ENCODE measurements around the gene ZNF662.

Gene ZNF662

DNA sequence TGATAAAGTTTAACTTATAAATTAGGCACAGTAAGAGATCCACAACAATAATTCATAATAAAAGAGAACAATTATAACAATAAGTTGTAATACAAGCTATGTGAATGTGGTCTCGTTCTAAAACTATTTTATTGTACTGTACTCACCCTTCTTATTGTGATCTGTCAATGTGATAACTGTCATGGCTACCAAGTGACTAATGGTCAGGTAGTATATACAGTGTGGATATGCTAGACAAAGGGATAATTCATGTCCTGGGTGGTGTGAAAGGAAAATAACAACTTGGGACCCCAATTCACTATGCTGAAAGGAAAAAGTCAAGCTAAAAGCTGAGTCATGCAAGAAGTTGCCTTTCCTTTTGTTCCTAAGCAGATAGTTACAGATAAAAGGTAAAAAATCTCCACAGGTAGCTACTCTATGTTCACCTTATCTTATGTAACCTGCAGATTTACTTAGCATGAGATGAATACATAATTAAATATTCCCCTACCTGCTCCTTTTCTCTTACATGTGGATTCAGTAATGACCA is 19.6 kb upstream of the ZNF662 start:
- DNase-seq (ENCODE audit: low read depth, low spot score), result no peak

DNA sequence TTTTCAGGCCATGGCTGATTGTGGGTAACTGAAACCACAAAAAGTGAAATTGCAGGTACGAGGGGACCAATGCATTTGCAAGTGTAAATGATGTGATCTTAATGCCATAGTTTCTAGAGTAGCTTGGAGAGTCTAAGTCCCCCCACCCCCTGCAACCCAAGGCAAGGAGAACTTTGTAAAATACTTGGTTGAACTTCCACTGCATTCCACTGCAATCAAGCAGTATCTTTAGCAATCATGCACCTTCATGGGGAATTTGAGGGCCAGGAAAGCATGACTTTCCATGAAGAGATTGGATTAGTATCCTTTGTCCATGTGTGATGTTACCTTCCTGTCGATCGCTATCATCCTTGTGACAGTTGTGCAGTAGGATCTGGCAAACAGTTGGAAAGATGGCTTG is 18.9 kb upstream of the ZNF662 start:
- no peak for DNase-seq (ENCODE audit: low read depth, low spot score)

DNA sequence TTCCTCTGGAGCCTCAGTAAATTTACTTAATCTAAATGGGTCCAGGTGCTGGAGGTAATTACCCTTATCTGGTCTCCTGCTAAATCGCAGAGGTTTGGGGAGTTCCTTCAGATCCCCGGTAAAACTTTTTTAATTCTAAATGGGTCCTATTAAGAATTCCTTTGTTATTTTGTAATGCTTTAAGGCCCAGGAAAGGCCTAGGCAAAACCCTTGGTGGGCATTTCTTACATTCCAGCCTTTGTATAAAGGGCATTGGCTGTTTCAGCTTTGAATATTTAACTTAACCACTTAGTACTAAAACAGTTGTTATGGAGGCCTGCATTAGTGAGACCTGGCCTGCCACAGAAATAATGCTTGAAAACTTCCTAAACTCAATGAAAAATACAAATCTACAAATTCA is 14.9 kb upstream of the ZNF662 start:
- DNase-seq (ENCODE audit: low read depth, low spot score), result no peak

DNA sequence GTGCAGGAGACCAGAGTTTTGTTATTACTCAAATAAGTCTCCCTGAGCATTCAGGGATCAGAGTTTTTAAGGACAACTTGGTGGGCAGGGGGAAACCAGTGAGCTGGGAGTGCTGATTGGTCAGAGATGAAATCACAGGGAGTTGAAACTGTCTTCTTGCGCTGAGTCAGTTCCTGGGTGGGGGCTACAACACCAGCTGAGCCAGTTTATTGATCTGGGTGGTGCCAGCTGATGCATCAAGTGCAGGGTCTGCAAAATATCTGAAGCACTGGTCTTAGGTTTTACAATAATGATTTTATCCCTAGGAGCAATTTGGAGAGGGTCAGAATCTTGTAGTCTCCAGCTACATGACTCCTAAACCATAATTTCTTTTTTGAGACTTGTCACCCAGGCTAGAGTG is 13.8 kb upstream of the ZNF662 start:
- no peak for DNase-seq (ENCODE audit: low read depth, low spot score)

GRCh38 chr3:42892807-42893206 is 13.1 kb upstream of the ZNF662 start:
- no peak for DNase-seq (ENCODE audit: low read depth, low spot score)

GRCh38 chr3:42894698-42895579 is 11.0 kb upstream of the ZNF662 start:
- no peak for DNase-seq (ENCODE audit: low read depth, low spot score)

DNA sequence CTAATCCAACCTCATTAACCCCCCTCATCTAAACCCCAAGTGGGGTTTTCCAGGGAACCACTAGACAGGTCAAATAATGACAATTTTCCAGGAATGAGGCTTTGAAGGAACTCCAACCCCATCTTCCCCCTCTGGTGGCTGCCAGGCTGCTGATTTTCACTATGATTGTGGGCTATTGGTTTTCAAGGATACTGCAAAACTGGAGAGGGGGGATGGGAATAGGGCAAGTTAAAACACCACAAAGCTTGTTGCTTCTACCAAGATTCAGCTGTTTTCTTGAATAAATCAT is 10.4 kb upstream of the ZNF662 start:
- no peak for DNase-seq (ENCODE audit: low read depth, low spot score)

GRCh38 chr3:42898896-42899675 is 6.9 kb upstream of the ZNF662 start:
- no peak for DNase-seq (ENCODE audit: low read depth, low spot score)

GRCh38 chr3:42900226-42901072 is 5.5 kb upstream of the ZNF662 start:
- no peak for DNase-seq (ENCODE audit: low read depth, low spot score)

DNA sequence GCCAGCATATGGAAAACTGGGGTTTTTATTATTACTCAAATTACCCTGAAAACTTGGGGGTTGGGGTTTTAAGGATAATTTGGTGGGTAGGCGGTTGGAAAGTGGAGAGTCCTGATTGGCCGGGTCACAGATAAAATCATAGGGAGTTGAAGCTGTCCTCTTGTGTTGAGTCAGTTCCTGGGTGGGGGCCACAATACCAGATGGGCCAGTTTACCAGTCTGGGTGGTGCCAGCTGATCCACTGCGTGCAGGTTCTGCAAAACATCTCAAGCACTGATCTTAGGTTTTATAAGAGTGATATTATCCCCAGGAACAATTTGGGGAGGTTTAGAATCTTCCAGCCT is 4.9 kb upstream of the ZNF662 start:
- DNase-seq (ENCODE audit: low read depth, low spot score), result no peak

DNA sequence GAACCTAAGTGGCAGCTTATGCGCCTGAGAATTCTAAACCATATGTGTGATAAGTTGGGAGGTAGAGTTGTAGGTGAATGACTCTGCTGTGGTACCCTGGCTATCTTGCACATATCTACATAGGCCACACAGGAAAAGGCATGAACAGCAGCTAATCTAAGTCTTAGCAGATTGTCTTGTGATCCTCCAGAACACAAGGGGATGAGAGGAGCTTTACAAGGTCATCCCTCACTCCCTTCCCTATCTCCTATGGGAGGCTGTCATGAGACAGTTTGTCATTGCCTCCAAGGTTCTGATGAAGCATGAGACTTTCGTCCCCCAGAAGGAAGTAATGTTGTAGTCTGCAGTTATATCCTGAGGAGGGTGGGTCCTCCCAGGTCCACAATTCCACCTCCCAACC is 3.7 kb upstream of the ZNF662 start:
- DNase-seq (ENCODE audit: low read depth, low spot score), result no peak

GRCh38 chr3:42904076-42904475 is 1.9 kb upstream of the ZNF662 start:
- no peak for DNase-seq (ENCODE audit: low read depth, low spot score)

GRCh38 chr3:42905740-42906069 is 237 bp upstream of the ZNF662 start:
- DNase-seq (ENCODE audit: low read depth, low spot score), result no peak

- DNase-seq (ENCODE audit: low read depth, low spot score), result no peak
Measured at GRCh38 chr3:42906848-42907183, 874 bp downstream of the ZNF662 start.

DNA sequence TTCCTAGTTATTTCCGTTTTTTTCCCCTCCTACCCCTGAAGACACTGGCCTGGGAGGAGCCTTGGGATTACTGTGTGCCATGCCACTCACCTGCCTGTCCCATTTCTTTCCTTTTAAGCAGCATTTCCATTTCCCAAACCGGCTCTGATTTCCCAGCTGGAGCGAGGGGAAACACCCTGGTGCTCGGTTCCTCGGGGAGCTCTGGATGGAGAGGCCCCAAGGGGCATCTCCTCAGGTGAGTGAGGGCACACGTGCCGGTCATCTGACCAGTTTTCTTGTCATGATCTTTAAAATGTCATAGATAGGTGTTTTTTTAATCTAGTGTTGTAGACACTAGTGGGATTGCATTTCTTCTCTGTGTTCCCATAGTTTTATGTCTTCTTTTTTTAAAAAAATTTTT is 2.7 kb downstream of the ZNF662 start:
- no peak for DNase-seq (ENCODE audit: low read depth, low spot score)

DNA sequence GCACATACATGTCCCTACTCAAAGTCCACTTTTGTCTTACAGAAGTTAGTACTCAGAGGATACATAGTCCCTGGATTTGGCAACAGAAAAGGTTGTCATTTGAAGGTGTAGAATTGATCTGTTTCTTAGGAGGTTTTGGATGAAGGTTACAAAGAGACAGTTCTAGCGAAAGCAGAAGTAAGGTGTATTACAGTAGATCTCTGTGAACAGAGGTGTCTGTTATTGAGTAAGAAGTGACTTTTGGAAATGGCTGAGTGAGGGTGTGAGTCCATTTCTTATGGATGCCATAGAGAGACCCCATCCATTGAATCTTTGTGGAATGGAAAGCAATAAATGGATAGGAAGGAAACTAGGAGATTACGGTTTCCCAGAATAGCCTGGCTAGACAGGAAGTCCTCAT is 5.6 kb downstream of the ZNF662 start:
- DNase-seq (ENCODE audit: low read depth, low spot score), result no peak

DNA sequence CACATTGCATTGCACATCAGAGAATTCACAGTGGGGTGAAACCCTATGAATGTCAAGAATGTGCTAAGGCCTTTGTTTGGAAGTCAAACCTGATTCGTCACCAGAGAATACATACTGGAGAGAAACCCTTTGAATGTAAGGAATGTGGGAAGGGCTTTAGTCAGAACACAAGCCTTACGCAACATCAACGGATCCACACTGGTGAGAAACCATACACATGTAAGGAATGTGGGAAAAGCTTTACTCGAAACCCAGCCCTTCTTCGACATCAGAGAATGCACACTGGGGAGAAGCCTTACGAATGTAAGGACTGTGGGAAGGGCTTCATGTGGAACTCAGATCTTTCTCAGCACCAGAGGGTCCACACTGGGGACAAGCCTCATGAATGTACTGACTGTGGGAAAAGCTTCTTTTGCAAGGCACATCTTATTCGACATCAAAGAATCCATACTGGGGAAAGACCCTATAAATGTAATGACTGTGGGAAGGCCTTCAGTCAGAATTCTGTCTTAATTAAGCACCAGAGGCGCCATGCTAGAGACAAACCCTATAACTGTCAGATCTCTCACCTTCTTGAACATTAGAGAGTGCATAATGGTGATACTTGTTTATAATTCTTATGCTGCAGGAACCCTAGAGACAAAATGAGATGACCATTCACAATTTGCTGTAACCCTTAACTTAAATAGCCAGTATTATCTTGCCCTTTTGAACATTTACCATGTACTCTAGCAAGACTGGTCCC is 9.0 kb downstream of the ZNF662 start:
- no peak for DNase-seq (ENCODE audit: low read depth, low spot score)

GRCh38 chr3:42923606-42924005 is 17.7 kb downstream of the ZNF662 start:
- DNase-seq (ENCODE audit: low read depth, low spot score), result no peak

DNA sequence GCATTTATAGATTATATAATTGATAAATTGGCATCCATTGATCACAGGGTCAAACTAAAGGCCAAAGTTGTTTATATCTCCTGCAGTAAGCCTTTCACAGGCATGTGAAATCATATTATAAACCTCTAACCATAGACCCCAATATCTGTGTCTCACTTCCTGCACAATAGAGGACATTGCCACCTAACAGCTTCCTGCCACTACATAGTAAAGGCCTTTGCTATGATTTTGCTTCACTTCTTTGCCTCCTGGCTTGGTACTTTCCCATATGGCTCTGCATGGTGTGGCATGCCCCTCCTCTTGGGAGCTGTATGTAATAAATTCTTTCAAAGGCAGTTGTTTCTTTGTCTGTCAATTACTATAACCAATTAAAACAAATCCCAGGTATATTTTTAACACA is 20.4 kb downstream of the ZNF662 start:
- no peak for DNase-seq (ENCODE audit: low read depth, low spot score)

GRCh38 chr3:42934111-42934510 is 28.2 kb downstream of the ZNF662 start:
- no peak for DNase-seq (ENCODE audit: low read depth, low spot score)

DNA sequence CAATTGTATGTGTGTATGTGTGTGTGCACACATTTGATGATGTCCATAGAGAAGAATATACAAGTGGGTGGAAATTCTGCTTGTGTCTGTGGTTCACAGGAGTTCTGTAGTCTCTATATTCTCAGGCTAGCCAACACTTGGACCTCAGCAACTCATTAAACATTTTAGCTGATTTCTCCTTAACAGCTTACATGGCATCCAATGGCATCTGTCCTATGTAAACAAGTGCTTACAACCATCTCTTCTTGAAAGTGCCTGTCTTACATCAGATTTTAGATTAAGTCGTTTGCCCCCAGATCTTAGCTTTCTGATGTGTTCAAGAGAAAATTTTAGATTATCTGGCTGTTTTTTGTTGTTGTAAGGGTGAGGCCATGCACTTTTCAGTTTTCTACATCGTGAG is 29.0 kb downstream of the ZNF662 start:
- DNase-seq (ENCODE audit: low read depth, low spot score), result no peak

DNA sequence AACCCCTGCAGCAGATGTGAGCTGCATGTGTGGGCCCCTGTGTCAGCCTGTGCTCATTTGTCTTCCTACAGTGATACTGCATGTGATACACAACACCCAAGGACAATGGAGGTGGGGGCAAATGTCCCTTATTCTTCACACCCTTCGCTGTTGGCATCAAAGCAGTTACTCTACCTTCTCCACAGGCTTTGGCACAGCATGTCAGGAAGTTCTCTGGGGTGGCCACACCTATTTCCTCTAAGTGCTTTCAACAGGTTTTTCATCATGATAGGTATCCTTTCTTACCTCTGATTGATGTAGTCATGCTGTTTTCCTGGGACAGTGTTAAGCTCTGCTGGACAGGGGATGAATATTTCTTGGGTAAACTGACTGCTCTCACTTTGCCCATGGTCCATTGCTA is 29.5 kb downstream of the ZNF662 start:
- DNase-seq (ENCODE audit: low read depth, low spot score), result no peak
